ENCODE measurements around the gene MRPS16.

Gene MRPS16

DNA sequence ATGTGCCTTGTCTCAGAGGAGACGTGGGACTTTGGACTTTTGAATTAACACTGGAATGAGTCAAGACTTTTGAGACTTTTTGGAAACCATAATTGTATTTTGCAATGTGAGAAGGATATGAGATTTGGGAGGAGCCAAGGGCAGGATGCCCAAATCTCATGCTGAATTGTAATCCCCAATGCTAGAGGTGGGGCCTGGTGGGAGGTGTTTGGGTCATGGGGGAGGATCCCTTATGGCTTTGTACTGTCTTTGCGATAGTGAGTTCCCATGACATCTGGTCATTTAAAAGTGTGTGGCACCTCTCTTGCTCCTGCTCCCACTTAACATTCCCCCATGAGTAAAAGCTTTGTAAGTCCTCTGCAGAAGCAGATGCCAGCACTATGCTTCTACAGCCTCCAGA, 44.6 kb downstream of the MRPS16 start:
- H2BK12ac ChIP-seq (ENCODE audit: low read length): no peak overlapping the region
- no peak overlapping the region for H3K9ac ChIP-seq (ENCODE audit: low read length)
- no peak overlapping the region for H2AK5ac ChIP-seq (ENCODE audit: low read length)
- peaks cover 6 to 9% of the 10 kb centered on the region in 2 experiments for H3K36me3 ChIP-seq (ENCODE audit: control insufficient read depth in 1 of 2, insufficient read depth in 2 of 2, low read length in 2 of 2)
- no peak overlapping the region for H3K14ac ChIP-seq (ENCODE audit: low read length)
- no peaks in the 10 kb centered on the region for H3K4me1 ChIP-seq (ENCODE audit: control insufficient read depth in 1 of 2, insufficient read depth in 2 of 2, low read length in 2 of 2)
- H3K4me2 ChIP-seq (ENCODE audit: low read length): no peak overlapping the region
- H3K4ac ChIP-seq (ENCODE audit: low read depth, low read length): no peak overlapping the region
- peaks cover 2% of the 10 kb centered on the region for H3K9me3 ChIP-seq (ENCODE audit: insufficient read depth, low read depth, low read length)
- no peak overlapping the region for H2BK5ac ChIP-seq (ENCODE audit: low read depth, low read length, poor library complexity)
- H3K18ac ChIP-seq (ENCODE audit: low read length): no peak overlapping the region
- H3K79me2 ChIP-seq (ENCODE audit: control insufficient read depth, insufficient read depth, low read length, poor library complexity): no peaks in the 10 kb centered on the region
- no peaks in the 10 kb centered on the region for H3K27me3 ChIP-seq (ENCODE audit: insufficient read depth, low read length)
- no peak overlapping the region for H3K27ac ChIP-seq (ENCODE audit: low read depth, low read length)
- no peak overlapping the region for H4K91ac ChIP-seq (ENCODE audit: low read depth, low read length)
- H2AFZ ChIP-seq (ENCODE audit: insufficient read depth, low read length, poor library complexity): no peak overlapping the region
- no CpG with 5 or more reads among the region's 2 CpGs for WGBS (ENCODE audit: extremely low coverage, insufficient coverage, insufficient read length)
- no peak for DNase-seq
- no peak overlapping the region for H3K4me3 ChIP-seq (ENCODE audit: low read depth, low read length)
- no peak overlapping the region for H4K8ac ChIP-seq (ENCODE audit: low read depth, low read length)
- H2BK120ac ChIP-seq (ENCODE audit: insufficient read depth, low read length, poor library complexity): no peak overlapping the region
- no peak overlapping the region for H4K12ac ChIP-seq (ENCODE audit: low read depth, low read length)
- H3K23ac ChIP-seq (ENCODE audit: low read length): no peak overlapping the region
- H3K79me1 ChIP-seq (ENCODE audit: low read length): no peaks in the 10 kb centered on the region

GRCh38 chr10:73206385-73206784, 46.1 kb downstream of the MRPS16 start:
- H2BK5ac ChIP-seq (ENCODE audit: low read depth, low read length, poor library complexity): no peak overlapping the region

GRCh38 chr10:73205890-73206289, 46.6 kb downstream of the MRPS16 start:
- Histone ChIP-seq H2AK5ac (ENCODE audit: low read length) (no peak overlapping the region), H3K18ac (ENCODE audit: low read length) (no peak overlapping the region), H3K36me3 (ENCODE audit: control insufficient read depth in 1 of 2, insufficient read depth in 2 of 2, low read length in 2 of 2) (peaks cover 6 to 8% of the 10 kb centered on the region in 2 experiments), H3K4me3 (ENCODE audit: low read depth, low read length) (no peak overlapping the region), H3K27me3 (ENCODE audit: insufficient read depth, low read length) (no peaks in the 10 kb centered on the region), H4K8ac (ENCODE audit: low read depth, low read length) (no peak overlapping the region), H3K14ac (ENCODE audit: low read length) (no peak overlapping the region), H3K4ac (ENCODE audit: low read depth, low read length) (no peak overlapping the region), H3K4me2 (ENCODE audit: low read length) (no peak overlapping the region), H3K4me1 (ENCODE audit: control insufficient read depth in 1 of 2, insufficient read depth in 2 of 2, low read length in 2 of 2) (no peaks in the 10 kb centered on the region), H2AFZ (ENCODE audit: insufficient read depth, low read length, poor library complexity) (no peak overlapping the region), H3K23ac (ENCODE audit: low read length) (no peak overlapping the region), H3K79me1 (ENCODE audit: low read length) (no peaks in the 10 kb centered on the region), H3K9me3 (ENCODE audit: insufficient read depth, low read depth, low read length) (peaks cover 2% of the 10 kb centered on the region), H2BK12ac (ENCODE audit: low read length) (no peak overlapping the region), H4K91ac (ENCODE audit: low read depth, low read length) (no peak overlapping the region), H4K12ac (ENCODE audit: low read depth, low read length) (no peak overlapping the region), H3K27ac (ENCODE audit: low read depth, low read length) (no peak overlapping the region), H3K79me2 (ENCODE audit: control insufficient read depth, insufficient read depth, low read length, poor library complexity) (no peaks in the 10 kb centered on the region), H2BK5ac (ENCODE audit: low read depth, low read length, poor library complexity) (no peak overlapping the region), H2BK120ac (ENCODE audit: insufficient read depth, low read length, poor library complexity) (no peak overlapping the region), H3K9ac (ENCODE audit: low read length) (no peak overlapping the region)
- no peak for DNase-seq
- WGBS (ENCODE audit: extremely low coverage, insufficient coverage, insufficient read length): no CpG with 5 or more reads among the region's 1 CpG

More at GRCh38 chr10:73206385-73206784, 46.1 kb downstream of the MRPS16 start:
- no peak overlapping the region for H3K9ac ChIP-seq (ENCODE audit: low read length)
- no peak overlapping the region for H3K14ac ChIP-seq (ENCODE audit: low read length)
- H3K4me3 ChIP-seq (ENCODE audit: low read depth, low read length): no peak overlapping the region
- no peaks in the 10 kb centered on the region for H3K79me2 ChIP-seq (ENCODE audit: control insufficient read depth, insufficient read depth, low read length, poor library complexity)
- H4K8ac ChIP-seq (ENCODE audit: low read depth, low read length): no peak overlapping the region
- no peak overlapping the region for H2BK12ac ChIP-seq (ENCODE audit: low read length)
- H3K79me1 ChIP-seq (ENCODE audit: low read length): no peaks in the 10 kb centered on the region
- H4K12ac ChIP-seq (ENCODE audit: low read depth, low read length): no peak overlapping the region
- no peak overlapping the region for H2AK5ac ChIP-seq (ENCODE audit: low read length)
- H3K23ac ChIP-seq (ENCODE audit: low read length): no peak overlapping the region
- H2BK120ac ChIP-seq (ENCODE audit: insufficient read depth, low read length, poor library complexity): no peak overlapping the region
- H3K9me3 ChIP-seq (ENCODE audit: insufficient read depth, low read depth, low read length): peaks cover 2% of the 10 kb centered on the region
- H3K36me3 ChIP-seq (ENCODE audit: control insufficient read depth in 1 of 2, insufficient read depth in 2 of 2, low read length in 2 of 2): peaks cover 6 to 9% of the 10 kb centered on the region in 2 experiments
- H2AFZ ChIP-seq (ENCODE audit: insufficient read depth, low read length, poor library complexity): no peak overlapping the region
- no peak overlapping the region for H3K4ac ChIP-seq (ENCODE audit: low read depth, low read length)
- H4K91ac ChIP-seq (ENCODE audit: low read depth, low read length): no peak overlapping the region
- H3K27me3 ChIP-seq (ENCODE audit: insufficient read depth, low read length): no peaks in the 10 kb centered on the region
- no peak for DNase-seq
- no CpG with 5 or more reads among the region's 5 CpGs for WGBS (ENCODE audit: extremely low coverage, insufficient coverage, insufficient read length)
- no peak overlapping the region for H3K18ac ChIP-seq (ENCODE audit: low read length)
- no peak overlapping the region for H3K4me2 ChIP-seq (ENCODE audit: low read length)
- no peak overlapping the region for H3K27ac ChIP-seq (ENCODE audit: low read depth, low read length)
- H3K4me1 ChIP-seq (ENCODE audit: control insufficient read depth in 1 of 2, insufficient read depth in 2 of 2, low read length in 2 of 2): no peaks in the 10 kb centered on the region

GRCh38 chr10:73205081-73205480, 47.4 kb downstream of the MRPS16 start:
- Histone ChIP-seq H4K91ac (ENCODE audit: low read depth, low read length) (no peak overlapping the region), H2BK12ac (ENCODE audit: low read length) (no peak overlapping the region), H3K9ac (ENCODE audit: low read length) (no peak overlapping the region), H3K9me3 (ENCODE audit: insufficient read depth, low read depth, low read length) (peaks cover 2% of the 10 kb centered on the region), H3K14ac (ENCODE audit: low read length) (no peak overlapping the region), H3K4me2 (ENCODE audit: low read length) (no peak overlapping the region), H3K23ac (ENCODE audit: low read length) (no peak overlapping the region), H3K27me3 (ENCODE audit: insufficient read depth, low read length) (no peaks in the 10 kb centered on the region), H3K4me1 (ENCODE audit: control insufficient read depth in 1 of 2, insufficient read depth in 2 of 2, low read length in 2 of 2) (no peaks in the 10 kb centered on the region), H2AFZ (ENCODE audit: insufficient read depth, low read length, poor library complexity) (no peak overlapping the region), H3K4ac (ENCODE audit: low read depth, low read length) (no peak overlapping the region), H4K8ac (ENCODE audit: low read depth, low read length) (no peak overlapping the region), H3K79me1 (ENCODE audit: low read length) (no peaks in the 10 kb centered on the region), H3K18ac (ENCODE audit: low read length) (no peak overlapping the region), H4K12ac (ENCODE audit: low read depth, low read length) (no peak overlapping the region), H3K27ac (ENCODE audit: low read depth, low read length) (no peak overlapping the region), H3K79me2 (ENCODE audit: control insufficient read depth, insufficient read depth, low read length, poor library complexity) (no peaks in the 10 kb centered on the region), H2AK5ac (ENCODE audit: low read length) (no peak overlapping the region), H2BK120ac (ENCODE audit: insufficient read depth, low read length, poor library complexity) (no peak overlapping the region), H3K4me3 (ENCODE audit: low read depth, low read length) (no peak overlapping the region), H3K36me3 (ENCODE audit: control insufficient read depth in 1 of 2, insufficient read depth in 2 of 2, low read length in 2 of 2) (peaks cover 3 to 6% of the 10 kb centered on the region in 2 experiments), H2BK5ac (ENCODE audit: low read depth, low read length, poor library complexity) (no peak overlapping the region)
- WGBS (ENCODE audit: extremely low coverage, insufficient coverage, insufficient read length): no CpG with 5 or more reads among the region's 3 CpGs
- no peak for DNase-seq

All from trophoblast cell (in vitro differentiated cells and primary cell).